ENCODE data around the gene AGBL4. TPM values are rescaled to one million over a fixed set of nuclear protein-coding genes. Genes with fewer than 3 reads are reported as not detected.

The AGBL4 gene
- total RNA-seq, 1 donor from 2014 or later, result 0.39 TPM

DNA sequence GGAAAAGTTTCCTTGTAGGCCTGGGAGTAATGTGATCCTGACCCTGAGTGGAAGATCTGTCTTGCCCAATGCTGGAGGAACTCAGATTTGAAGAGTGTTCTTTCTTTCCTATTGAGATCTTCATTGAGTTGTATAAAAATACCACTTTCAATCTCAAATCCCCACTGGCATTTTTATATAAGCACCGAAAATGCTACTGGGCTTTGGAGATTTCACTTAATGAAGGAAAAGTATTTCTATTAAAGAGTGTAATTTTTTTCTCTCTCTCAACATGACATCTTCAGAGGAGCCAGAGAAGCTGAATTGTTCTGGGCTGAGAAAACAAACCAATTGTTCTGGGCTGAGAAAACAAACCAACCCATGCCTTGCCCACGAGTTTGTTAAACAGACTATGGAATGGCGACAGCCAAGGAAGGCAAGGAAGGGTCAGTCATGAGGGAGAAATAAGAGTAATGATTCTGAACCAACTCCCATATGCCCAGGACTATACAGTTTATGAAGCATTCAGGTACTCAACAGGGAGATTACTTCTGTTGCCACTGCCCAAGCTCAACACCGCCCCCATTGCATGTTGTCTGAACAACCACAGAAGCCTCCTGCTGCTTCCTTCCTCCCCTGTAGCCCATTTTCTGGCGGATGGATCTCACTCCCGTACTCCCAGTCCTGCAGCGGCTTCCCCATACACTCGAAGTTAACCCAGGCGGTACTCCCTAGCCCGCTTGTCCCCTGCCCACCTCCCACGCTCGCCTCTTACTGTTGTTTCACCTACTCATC, 1350.2 kb downstream of the AGBL4 start:
- H3K9me3 Mint-ChIP-seq, result no peaks in the 10 kb centered on the region
- peaks cover 31% of the 10 kb centered on the region for H3K27me3 Mint-ChIP-seq
- H3K4me3 Mint-ChIP-seq, result no peak overlapping the region
- DNase-seq (ENCODE audit: extremely low spot score, unreplicated experiment), result no peak
- no peak overlapping the region for H3K27ac Mint-ChIP-seq
- H3K36me3 Mint-ChIP-seq, result no peaks in the 10 kb centered on the region
- TF ChIP-seq, protein P1, sequence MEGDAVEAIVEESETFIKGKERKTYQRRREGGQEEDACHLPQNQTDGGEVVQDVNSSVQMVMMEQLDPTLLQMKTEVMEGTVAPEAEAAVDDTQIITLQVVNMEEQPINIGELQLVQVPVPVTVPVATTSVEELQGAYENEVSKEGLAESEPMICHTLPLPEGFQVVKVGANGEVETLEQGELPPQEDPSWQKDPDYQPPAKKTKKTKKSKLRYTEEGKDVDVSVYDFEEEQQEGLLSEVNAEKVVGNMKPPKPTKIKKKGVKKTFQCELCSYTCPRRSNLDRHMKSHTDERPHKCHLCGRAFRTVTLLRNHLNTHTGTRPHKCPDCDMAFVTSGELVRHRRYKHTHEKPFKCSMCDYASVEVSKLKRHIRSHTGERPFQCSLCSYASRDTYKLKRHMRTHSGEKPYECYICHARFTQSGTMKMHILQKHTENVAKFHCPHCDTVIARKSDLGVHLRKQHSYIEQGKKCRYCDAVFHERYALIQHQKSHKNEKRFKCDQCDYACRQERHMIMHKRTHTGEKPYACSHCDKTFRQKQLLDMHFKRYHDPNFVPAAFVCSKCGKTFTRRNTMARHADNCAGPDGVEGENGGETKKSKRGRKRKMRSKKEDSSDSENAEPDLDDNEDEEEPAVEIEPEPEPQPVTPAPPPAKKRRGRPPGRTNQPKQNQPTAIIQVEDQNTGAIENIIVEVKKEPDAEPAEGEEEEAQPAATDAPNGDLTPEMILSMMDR (conservative IDR thresholded peaks at IDR 0.05), result peak; percentile 33
- peaks cover 10% of the 10 kb centered on the region for H3K4me1 Mint-ChIP-seq (ENCODE audit: unreplicated experiment)

DNA sequence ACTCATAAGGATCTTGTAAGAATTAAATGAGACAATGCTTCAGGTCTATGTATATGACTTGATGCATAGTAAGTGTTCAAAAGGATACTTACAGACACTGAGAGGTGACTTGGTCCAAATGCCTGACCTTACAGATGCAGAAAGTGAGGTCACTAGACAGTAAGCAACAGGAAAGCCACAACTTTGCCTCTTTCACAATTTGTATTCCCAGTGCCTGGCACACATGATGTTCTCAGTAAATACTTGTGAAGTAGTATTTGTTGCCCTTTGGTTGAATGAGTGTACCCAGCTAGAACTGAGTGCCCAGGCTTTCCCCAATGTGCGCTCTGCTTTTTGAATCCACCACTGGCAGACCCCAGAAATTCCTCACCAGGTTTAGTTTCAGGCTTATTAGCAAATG, 1352.2 kb downstream of the AGBL4 start:
- Mint-ChIP-seq H3K4me1 (ENCODE audit: unreplicated experiment) (peaks cover 7% of the 10 kb centered on the region), H3K36me3 (no peaks in the 10 kb centered on the region), H3K27me3 (peaks cover 32% of the 10 kb centered on the region), H3K4me3 (no peak overlapping the region), H3K27ac (no peak overlapping the region), H3K9me3 (no peaks in the 10 kb centered on the region)
- no peak for DNase-seq (ENCODE audit: extremely low spot score, unreplicated experiment)
- TF ChIP-seq, protein P1 (conservative IDR thresholded peaks at IDR 0.05), result no peak

- TF ChIP-seq, protein P1 (conservative IDR thresholded peaks at IDR 0.05), result no peak
- Mint-ChIP-seq H3K4me3 (no peak overlapping the region), H3K9me3 (no peaks in the 10 kb centered on the region), H3K27ac (no peak overlapping the region), H3K36me3 (no peaks in the 10 kb centered on the region), H3K27me3 (peaks cover 32% of the 10 kb centered on the region), H3K4me1 (ENCODE audit: unreplicated experiment) (peaks cover 7% of the 10 kb centered on the region)
- no peak for DNase-seq (ENCODE audit: extremely low spot score, unreplicated experiment)
Observed at GRCh38 chr1:48670234-48671020, 1353.3 kb downstream of the AGBL4 start.

- no peak overlapping the region for H3K27ac Mint-ChIP-seq
- H3K4me1 Mint-ChIP-seq (ENCODE audit: unreplicated experiment), result peaks cover 4% of the 10 kb centered on the region
- no peaks in the 10 kb centered on the region for H3K36me3 Mint-ChIP-seq
- no peak for DNase-seq (ENCODE audit: extremely low spot score, unreplicated experiment)
- H3K27me3 Mint-ChIP-seq, result peaks cover 32% of the 10 kb centered on the region
- no peak overlapping the region for H3K4me3 Mint-ChIP-seq
- no peaks in the 10 kb centered on the region for H3K9me3 Mint-ChIP-seq
- TF ChIP-seq, protein P1 (conservative IDR thresholded peaks at IDR 0.05), result no peak
Observed at GRCh38 chr1:48668339-48668738, 1355.4 kb downstream of the AGBL4 start.

DNA sequence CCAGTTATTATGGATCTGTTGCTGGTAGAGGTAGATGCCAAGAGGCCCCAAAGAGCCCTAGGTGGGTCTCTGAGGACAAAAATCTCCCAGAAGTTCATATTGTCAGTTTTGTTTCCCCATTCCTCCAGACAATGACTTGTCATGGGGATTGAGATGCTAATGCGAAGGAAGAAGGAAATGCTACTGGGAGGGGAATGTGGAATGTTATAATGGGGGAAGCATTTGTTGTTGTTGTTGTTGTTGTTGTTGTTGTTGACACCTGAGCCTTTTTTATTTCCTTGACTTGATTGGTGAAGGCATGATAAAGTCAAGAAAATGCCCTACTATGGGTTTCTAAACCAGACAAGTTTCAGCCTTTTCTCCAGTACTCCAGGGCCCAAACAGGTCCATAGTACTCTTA, 1356.0 kb downstream of the AGBL4 start:
- no peak overlapping the region for H3K4me3 Mint-ChIP-seq
- DNase-seq (ENCODE audit: extremely low spot score, unreplicated experiment), result no peak
- no peaks in the 10 kb centered on the region for H3K36me3 Mint-ChIP-seq
- peaks cover 33% of the 10 kb centered on the region for H3K27me3 Mint-ChIP-seq
- H3K4me1 Mint-ChIP-seq (ENCODE audit: unreplicated experiment), result no peaks in the 10 kb centered on the region
- no peak overlapping the region for H3K27ac Mint-ChIP-seq
- TF ChIP-seq, protein P1 (conservative IDR thresholded peaks at IDR 0.05), result no peak
- no peaks in the 10 kb centered on the region for H3K9me3 Mint-ChIP-seq
